Endothelial cell of umbilical vein (primary cell): ENCODE data around the gene BIRC6.

Experiments
- CTCF ChIP-seq, 2 donors: IDR thresholded peaks; 1 replicate in 1 of 2; 2 replicates in 1 of 2; pipeline ENCODE4 v1.5.1; 2011; ENCODE audit warnings: low read length in 2 of 2, mild to moderate bottlenecking in 2 of 2, moderate library complexity in 2 of 2, control low read depth in 1 of 2, inconsistent platforms in 1 of 2, low read depth in 1 of 2; ENCODE audit not compliant: insufficient read depth in 1 of 2; ENCODE audit errors: extremely low read depth in 1 of 2
- EZH2 ChIP-seq: IDR thresholded peaks from 2 replicates; pipeline ENCODE4 v1.6.1; 2012; ENCODE audit warnings: borderline replicate concordance, low read depth, mild to moderate bottlenecking, moderate library complexity, low read length, inconsistent platforms; ENCODE audit not compliant: severe bottlenecking
- GATA2 ChIP-seq: IDR thresholded peaks from 2 replicates; pipeline ENCODE4 v1.7.0; 2011; ENCODE audit warnings: low read depth, mild to moderate bottlenecking, moderate library complexity, mixed read lengths, low read length; ENCODE audit not compliant: insufficient read length, insufficient read depth
- JUN ChIP-seq: IDR thresholded peaks from 2 replicates; pipeline ENCODE4 v1.6.1; 2011; ENCODE audit warnings: borderline replicate concordance, low read depth; ENCODE audit not compliant: insufficient read length, insufficient read depth
- POLR2A ChIP-seq: IDR thresholded peaks from 2 replicates; pipeline ENCODE4 v1.6.1; 2012; ENCODE audit warnings: low read depth, mild to moderate bottlenecking, control low read depth, low read length
- POLR2AphosphoS5 ChIP-seq: IDR thresholded peaks from 2 replicates; pipeline ENCODE4 v1.6.1; 2012; ENCODE audit warnings: low read depth, mild to moderate bottlenecking, control low read depth, low read length, moderate library complexity; ENCODE audit not compliant: insufficient read depth

- TF ChIP-seq POLR2A (peak; percentile 91), CTCF (IDR thresholded peaks at IDR 0.05; ENCODE audit: extremely low read depth in 1 of 2, insufficient read depth in 1 of 2, low read depth in 1 of 2, low read length in 2 of 2) (no peak), JUN (no peak), GATA2 (no peak), EZH2 (no peak), POLR2AphosphoS5 (peak; percentile 83)
These were observed 271.2 kb downstream of the BIRC6 start, which contains the start of gene TTC27 for GRCh38 chr2:32627814-32628579.
